Kasumi-1 (cell line): ENCODE results near the gene TRDMT1.
"Not testable (repeated sequence)": the region's sequence is repeated elsewhere in the genome, so short reads cannot be mapped to it uniquely, and the experiment has no call there.

Source experiments
- DNase-seq, 2 experiments: peaks; one replicate each; lab custom pipeline; 2025; lab: John Stamatoyannopoulos, UW

Gene TRDMT1

GRCh38 chr10:17129741-17130140, 71.7 kb downstream of the TRDMT1 start, which contains the start of gene CUBN:
Gene CUBN (minus strand): TSS chr10:17129811. CDS start chr10:17129765, 46 bp downstream.
- no peak for DNase-seq

- no peak for DNase-seq
Measured at GRCh38 chr10:17128261-17128660, 73.2 kb downstream of the TRDMT1 start.

GRCh38 chr10:17126327-17126726, 75.1 kb downstream of the TRDMT1 start:
- DNase-seq = no peak

GRCh38 chr10:17125206-17125893, 76.1 kb downstream of the TRDMT1 start:
- no peak for DNase-seq

GRCh38 chr10:17123961-17124360, 77.5 kb downstream of the TRDMT1 start:
- no peak for DNase-seq

- no peak for DNase-seq
Measured at GRCh38 chr10:17122726-17123661, 78.5 kb downstream of the TRDMT1 start.

- DNase-seq = no peak
Measured at GRCh38 chr10:17122052-17122451, 79.4 kb downstream of the TRDMT1 start.

GRCh38 chr10:17120694-17121093, 80.8 kb downstream of the TRDMT1 start:
- DNase-seq = no peak

GRCh38 chr10:17119845-17120244, 81.6 kb downstream of the TRDMT1 start:
- DNase-seq = no peak

GRCh38 chr10:17116193-17116592, 85.3 kb downstream of the TRDMT1 start:
- DNase-seq = no peak

GRCh38 chr10:17115683-17116082, 85.8 kb downstream of the TRDMT1 start:
- no peak for DNase-seq

GRCh38 chr10:17114878-17115444, 86.5 kb downstream of the TRDMT1 start:
- DNase-seq = not testable (repeated sequence)

- DNase-seq = no peak
Measured at GRCh38 chr10:17113889-17114540, 87.5 kb downstream of the TRDMT1 start.

- DNase-seq = no peak
Measured at GRCh38 chr10:17113346-17113745, 88.1 kb downstream of the TRDMT1 start.

- DNase-seq = no peak
Measured at GRCh38 chr10:17112566-17112965, 88.9 kb downstream of the TRDMT1 start.

GRCh38 chr10:17109475-17110207, 91.8 kb downstream of the TRDMT1 start:
- DNase-seq = no peak

- DNase-seq = no peak
Measured at GRCh38 chr10:17109046-17109445, 92.4 kb downstream of the TRDMT1 start.

GRCh38 chr10:17106991-17107390, 94.5 kb downstream of the TRDMT1 start:
- DNase-seq = no peak

GRCh38 chr10:17101910-17102266, 99.6 kb downstream of the TRDMT1 start:
- DNase-seq = no peak

GRCh38 chr10:17101257-17101909, 100.1 kb downstream of the TRDMT1 start:
- DNase-seq = no peak

- no peak for DNase-seq
Measured at GRCh38 chr10:17100586-17100985, 100.9 kb downstream of the TRDMT1 start.
